ENCODE results near the gene HASPIN.

GRCh38 chr17:3751836-3752235, 28.1 kb downstream of the HASPIN start:
- TF ChIP-seq CTCF (IDR thresholded peaks at IDR 0.05) (no peak), POLR2A (IDR thresholded peaks at IDR 0.05) (no peak)

Measured in testis (tissue), 2 donors.